IgD-negative memory B cell (primary cell): Measurements from ENCODE around the gene OR3A2. TPM values are rescaled to one million over a fixed set of nuclear protein-coding genes. Genes with fewer than 3 reads are reported as not detected.
"Not testable (repeated sequence)": the region's sequence is repeated elsewhere in the genome, so short reads cannot be mapped to it uniquely, and the experiment has no call there.

Source experiments
- H3K27ac Mint-ChIP-seq, 3 donors: one replicate each; pipeline ENCODE4 v1.8.0; 2020 to 2022; ENCODE audit warnings: mild to moderate bottlenecking in 3 of 3, mixed read lengths in 3 of 3, moderate library complexity in 1 of 3
- H3K27me3 Mint-ChIP-seq: one replicate; pipeline ENCODE4 v1.8.0; 2021; ENCODE audit warnings: mixed read lengths
- H3K36me3 Mint-ChIP-seq: one replicate; pipeline ENCODE4 v1.8.0; 2020; ENCODE audit warnings: mild to moderate bottlenecking, mixed read lengths
- H3K4me1 Mint-ChIP-seq, 3 donors: one replicate each; pipeline ENCODE4 v1.8.0; 2020 to 2022; ENCODE audit warnings: mixed read lengths in 3 of 3, mild to moderate bottlenecking in 1 of 3
- H3K4me3 Mint-ChIP-seq, 4 donors: one replicate each; pipeline ENCODE4 v1.8.0; 2020 to 2022; ENCODE audit warnings: mild to moderate bottlenecking in 4 of 4, mixed read lengths in 4 of 4, moderate library complexity in 3 of 4
- H3K9me3 Mint-ChIP-seq, 3 donors: one replicate each; pipeline ENCODE4 v1.8.0; 2020 to 2021; ENCODE audit warnings: mixed read lengths in 3 of 3, mild to moderate bottlenecking in 1 of 3
- polyA plus RNA-seq: library from polyadenylated mRNA; unstranded; fragments of 300-500 nt; fragmentation: Illumina TruSeq; gene quantifications from one replicate; pipeline ENCODE4 v1.2.3, GENCODE V29; 2021

Gene OR3A2
- polyA plus RNA-seq, 1 donor from 2014 or later: 1.7 TPM

DNA sequence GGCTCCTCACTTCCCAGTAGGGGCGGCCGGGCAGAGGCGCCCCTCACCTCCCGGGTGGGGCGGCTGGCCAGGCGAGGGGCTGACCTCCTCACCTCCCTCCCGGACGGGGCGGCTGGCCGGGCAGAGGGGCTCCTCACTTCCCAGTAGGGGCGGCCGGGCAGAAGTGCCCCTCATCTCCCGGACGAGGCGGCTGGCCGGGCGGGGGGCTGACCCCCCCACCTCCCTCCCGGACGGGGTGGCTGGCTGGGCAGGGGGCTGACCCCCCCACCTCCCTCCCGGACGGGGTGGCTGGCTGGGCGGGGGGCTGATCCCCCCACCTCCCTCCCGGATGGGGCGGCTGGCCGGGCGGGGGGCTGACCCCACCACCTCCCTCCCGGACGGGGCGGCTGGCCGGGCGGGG lies 14.9 kb downstream of the OR3A2 start:
- not testable (repeated sequence) for H3K4me1 Mint-ChIP-seq, H3K27me3 Mint-ChIP-seq, H3K36me3 Mint-ChIP-seq

DNA sequence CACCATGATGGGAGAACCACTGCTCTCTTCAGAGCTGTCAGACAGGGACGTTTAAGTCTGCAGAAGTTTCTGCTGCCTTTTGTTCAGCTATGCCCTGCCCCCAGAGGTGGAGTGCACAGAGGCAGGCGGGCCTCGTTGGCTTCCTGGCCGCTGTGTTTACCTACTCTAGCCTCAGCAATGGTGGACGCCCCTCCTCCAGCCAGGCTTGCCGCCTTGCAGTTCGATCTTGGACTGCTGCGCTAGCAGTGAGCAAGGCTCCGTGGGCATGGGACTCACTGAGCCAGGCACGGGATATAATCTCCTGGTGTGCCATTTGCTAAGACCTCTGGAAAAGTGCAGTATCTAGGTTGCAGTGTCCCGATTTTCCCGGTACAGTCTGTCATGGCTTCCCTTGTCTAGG lies 43.3 kb downstream of the OR3A2 start:
- not testable (repeated sequence) for H3K27ac Mint-ChIP-seq
- peaks cover 7 to 14% (median 8%) of the 10 kb centered on the region in 3 donors for H3K4me1 Mint-ChIP-seq

More for the DNA sequence above, 14.9 kb downstream of the OR3A2 start:
- H3K9me3 Mint-ChIP-seq: peaks cover 3 to 26% (median 19%) of the 10 kb centered on the region in 3 donors
- not testable (repeated sequence) for H3K27ac Mint-ChIP-seq, H3K4me3 Mint-ChIP-seq

GRCh38 chr17:3335876-3336275 lies 50.2 kb downstream of the OR3A2 start:
- H3K4me1 Mint-ChIP-seq: peaks cover 7 to 13% (median 8%) of the 10 kb centered on the region in 3 donors

More for the DNA sequence above, 43.3 kb downstream of the OR3A2 start:
- H3K27me3 Mint-ChIP-seq: peaks cover 18% of the 10 kb centered on the region
- H3K9me3 Mint-ChIP-seq: peaks cover 6 to 11% (median 11%) of the 10 kb centered on the region in 3 donors
- not testable (repeated sequence) for H3K4me3 Mint-ChIP-seq, H3K36me3 Mint-ChIP-seq

DNA sequence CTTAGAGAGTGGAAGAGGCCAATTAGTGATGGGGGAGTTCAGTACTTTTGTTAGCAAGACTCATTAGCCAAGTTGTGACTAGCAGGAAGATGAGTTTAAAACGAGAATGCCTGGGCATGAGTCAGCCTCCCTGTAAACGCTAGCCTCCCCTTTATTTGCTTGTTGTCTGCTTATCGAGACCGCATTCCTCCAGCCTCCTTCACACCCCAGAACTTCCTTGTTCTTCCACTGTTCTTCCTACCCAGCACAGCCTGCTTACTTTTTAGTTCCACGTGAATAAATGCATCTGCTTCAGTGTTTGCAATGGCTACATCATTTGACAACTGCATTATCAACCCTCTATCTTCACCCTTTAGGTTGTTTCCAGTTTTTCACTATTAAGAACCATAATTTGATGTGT lies 67.8 kb downstream of the OR3A2 start:
- Mint-ChIP-seq H3K36me3 (no peaks in the 10 kb centered on the region), H3K4me1 (peaks cover 0 to 4% (median 1%) of the 10 kb centered on the region in 3 donors), H3K9me3 (no peaks in the 10 kb centered on the region), H3K27me3 (peaks cover 3% of the 10 kb centered on the region), H3K4me3 (no peak overlapping the region), H3K27ac (no peak overlapping the region)

More at GRCh38 chr17:3335876-3336275, 50.2 kb downstream of the OR3A2 start:
- no peak overlapping the region for H3K27ac Mint-ChIP-seq
- H3K9me3 Mint-ChIP-seq: peaks cover 3 to 14% (median 14%) of the 10 kb centered on the region in 3 donors
- peaks cover 20% of the 10 kb centered on the region for H3K27me3 Mint-ChIP-seq
- H3K36me3 Mint-ChIP-seq: no peaks in the 10 kb centered on the region
- H3K4me3 Mint-ChIP-seq: no peak overlapping the region

- Mint-ChIP-seq H3K9me3 (no peaks in the 10 kb centered on the region), H3K4me1 (peaks cover 0 to 4% (median 1%) of the 10 kb centered on the region in 3 donors), H3K27ac (no peak overlapping the region), H3K36me3 (no peaks in the 10 kb centered on the region), H3K27me3 (peaks cover 3% of the 10 kb centered on the region), H3K4me3 (no peak overlapping the region)
Measured at GRCh38 chr17:3316836-3317235, 69.3 kb downstream of the OR3A2 start.

DNA sequence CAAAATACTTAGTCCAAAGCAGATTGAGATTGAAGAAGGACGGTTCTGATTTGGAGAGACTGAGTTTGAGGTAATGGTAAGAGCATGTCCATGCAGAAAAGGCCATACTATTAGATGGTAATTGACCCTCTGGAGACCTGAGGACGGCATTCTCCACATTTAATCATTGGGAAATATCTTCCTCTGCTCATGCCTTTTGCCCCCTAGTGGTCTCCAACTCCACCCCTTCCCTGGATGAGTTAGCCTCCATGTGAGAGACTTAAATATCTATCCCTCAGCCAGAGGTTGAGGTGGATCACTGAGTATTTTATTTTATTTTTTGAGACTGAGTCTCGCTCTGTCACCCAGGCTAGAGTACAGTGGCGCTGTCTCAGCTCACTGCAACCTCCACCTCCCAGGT lies 77.5 kb downstream of the OR3A2 start:
- Mint-ChIP-seq H3K36me3 (no peaks in the 10 kb centered on the region), H3K9me3 (peaks cover 0 to 1% (median 0%) of the 10 kb centered on the region in 3 donors), H3K4me3 (no peak overlapping the region), H3K27me3 (peaks cover 12% of the 10 kb centered on the region), H3K27ac (no peak overlapping the region), H3K4me1 (no peaks in the 10 kb centered on the region)

GRCh38 chr17:3298260-3298659 lies 87.8 kb downstream of the OR3A2 start, which contains the start of gene OR3A1:
Gene OR3A1, minus strand, starts transcription at chr17:3298360. Its CDS starts 5,778 bp downstream, at chr17:3292582.
- H3K36me3 Mint-ChIP-seq: no peaks in the 10 kb centered on the region

GRCh38 chr17:3295632-3296031 lies 90.5 kb downstream of the OR3A2 start:
- Mint-ChIP-seq H3K36me3 (no peaks in the 10 kb centered on the region), H3K9me3 (peaks cover 0 to 5% (median 2%) of the 10 kb centered on the region in 3 donors), H3K4me1 (no peaks in the 10 kb centered on the region), H3K27me3 (peaks cover 16% of the 10 kb centered on the region), H3K27ac (no peak overlapping the region), H3K4me3 (no peak overlapping the region)

More at GRCh38 chr17:3298260-3298659, 87.8 kb downstream of the OR3A2 start, which contains the start of gene OR3A1:
- Mint-ChIP-seq H3K27me3 (peaks cover 6% of the 10 kb centered on the region), H3K4me3 (no peak within 1 kb of the TSS), H3K9me3 (peaks cover 0 to 4% (median 2%) of the 10 kb centered on the region in 3 donors), H3K27ac (no peak within 1 kb of the TSS), H3K4me1 (peaks cover 0 to 4% (median 0%) of the 10 kb centered on the region in 3 donors)

- H3K27me3 Mint-ChIP-seq: peaks cover 19% of the 10 kb centered on the region
- not testable (repeated sequence) for H3K27ac Mint-ChIP-seq
Measured at GRCh38 chr17:3293548-3293947, 92.6 kb downstream of the OR3A2 start.

GRCh38 chr17:3282901-3283300 lies 103.2 kb downstream of the OR3A2 start:
- peaks cover 0 to 3% (median 0%) of the 10 kb centered on the region in 3 donors for H3K9me3 Mint-ChIP-seq
- peak overlapping the region in 1 of 3 donors; percentile 4 for H3K27ac Mint-ChIP-seq
- H3K4me3 Mint-ChIP-seq: no peak overlapping the region
- peaks cover 0 to 6% (median 0%) of the 10 kb centered on the region in 3 donors for H3K4me1 Mint-ChIP-seq
- H3K27me3 Mint-ChIP-seq: peaks cover 3% of the 10 kb centered on the region
- no peaks in the 10 kb centered on the region for H3K36me3 Mint-ChIP-seq

More at GRCh38 chr17:3293548-3293947, 92.6 kb downstream of the OR3A2 start:
- not testable (repeated sequence) for H3K4me3 Mint-ChIP-seq, H3K4me1 Mint-ChIP-seq, H3K9me3 Mint-ChIP-seq, H3K36me3 Mint-ChIP-seq

DNA sequence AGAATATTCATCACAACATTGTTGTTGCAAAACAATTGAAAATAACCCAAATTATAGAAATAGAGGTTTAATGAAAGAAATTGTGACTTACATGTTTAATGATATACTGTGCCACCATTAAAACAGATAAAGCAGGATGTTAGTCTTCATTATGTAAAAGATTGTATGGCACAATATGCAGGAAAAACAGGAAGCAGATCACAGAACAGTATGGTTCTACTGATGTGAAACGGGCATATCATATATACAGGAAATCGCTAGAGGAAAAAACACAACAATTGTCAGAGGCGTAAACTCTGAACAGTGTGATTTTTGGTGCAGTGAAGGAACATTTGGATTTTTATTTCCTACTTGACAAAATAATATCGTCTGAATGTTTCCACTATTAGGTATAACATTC lies 110.0 kb downstream of the OR3A2 start:
- H3K27ac Mint-ChIP-seq: no peak overlapping the region
- H3K36me3 Mint-ChIP-seq: peaks cover 3% of the 10 kb centered on the region
- H3K27me3 Mint-ChIP-seq: peaks cover 2% of the 10 kb centered on the region
- peaks cover 4 to 15% (median 12%) of the 10 kb centered on the region in 3 donors for H3K9me3 Mint-ChIP-seq
- peaks cover 0 to 6% (median 0%) of the 10 kb centered on the region in 3 donors for H3K4me1 Mint-ChIP-seq
- no peak overlapping the region for H3K4me3 Mint-ChIP-seq

DNA sequence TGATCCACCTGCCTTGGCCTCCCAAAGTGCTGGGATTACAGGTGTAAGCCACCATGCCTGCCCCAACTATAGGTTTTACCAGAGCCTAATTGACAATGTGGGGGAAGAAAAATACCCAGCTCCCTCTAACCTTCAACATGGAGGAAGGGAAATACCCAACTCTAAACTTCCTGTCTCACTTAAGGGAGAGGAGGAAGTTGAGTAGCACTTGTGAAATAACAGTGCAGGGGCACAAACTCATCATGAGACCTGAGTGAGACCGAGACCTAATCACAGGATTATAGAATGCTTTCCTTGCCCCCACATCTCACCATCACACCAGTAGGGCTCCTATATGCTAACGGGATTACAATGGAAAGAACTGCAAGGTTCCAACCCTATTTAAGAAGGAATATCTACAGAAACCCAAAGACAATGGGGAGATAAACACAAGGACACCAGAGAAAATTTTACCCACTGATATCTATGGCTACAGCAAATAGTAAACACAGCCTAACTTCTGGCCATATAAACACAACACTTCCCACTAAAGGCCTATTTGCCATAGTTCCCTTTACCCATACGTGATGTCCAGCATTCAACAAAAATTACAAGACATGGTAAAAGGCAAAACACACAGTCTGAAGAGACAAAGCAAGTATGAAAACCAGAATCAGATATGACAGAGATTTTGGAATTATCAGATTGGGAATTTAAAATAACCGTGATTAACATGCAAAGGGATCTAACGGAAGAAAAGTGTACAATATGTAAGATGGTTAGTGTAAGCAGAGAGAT lies 114.8 kb downstream of the OR3A2 start:
- no peak overlapping the region for H3K27ac Mint-ChIP-seq
- H3K27me3 Mint-ChIP-seq: peaks cover 1% of the 10 kb centered on the region
- no peak overlapping the region for H3K4me3 Mint-ChIP-seq
- peaks cover 0 to 5% (median 0%) of the 10 kb centered on the region in 3 donors for H3K4me1 Mint-ChIP-seq
- peaks cover 5 to 29% (median 15%) of the 10 kb centered on the region in 3 donors for H3K9me3 Mint-ChIP-seq
- H3K36me3 Mint-ChIP-seq: no peaks in the 10 kb centered on the region

- H3K4me3 Mint-ChIP-seq: no peak overlapping the region
- H3K9me3 Mint-ChIP-seq: peaks cover 0 to 6% (median 2%) of the 10 kb centered on the region in 3 donors
- peaks cover 1% of the 10 kb centered on the region for H3K27me3 Mint-ChIP-seq
- peaks cover 0 to 1% (median 0%) of the 10 kb centered on the region in 3 donors for H3K4me1 Mint-ChIP-seq
- H3K27ac Mint-ChIP-seq: no peak overlapping the region
- H3K36me3 Mint-ChIP-seq: peaks cover 2% of the 10 kb centered on the region
Measured at GRCh38 chr17:3260600-3260999, 125.5 kb downstream of the OR3A2 start.

GRCh38 chr17:3260163-3260562 lies 125.9 kb downstream of the OR3A2 start:
- Mint-ChIP-seq H3K27ac (no peak overlapping the region), H3K4me3 (no peak overlapping the region), H3K36me3 (peaks cover 2% of the 10 kb centered on the region)

GRCh38 chr17:3256575-3256974 lies 129.5 kb downstream of the OR3A2 start:
- H3K36me3 Mint-ChIP-seq: peaks cover 1% of the 10 kb centered on the region
- H3K4me1 Mint-ChIP-seq: peaks cover 0 to 1% (median 0%) of the 10 kb centered on the region in 3 donors
- H3K27me3 Mint-ChIP-seq: peaks cover 5% of the 10 kb centered on the region
- no peak overlapping the region for H3K4me3 Mint-ChIP-seq
- H3K9me3 Mint-ChIP-seq: peaks cover 3 to 7% (median 6%) of the 10 kb centered on the region in 3 donors
- H3K27ac Mint-ChIP-seq: no peak overlapping the region

More at GRCh38 chr17:3260163-3260562, 125.9 kb downstream of the OR3A2 start:
- peaks cover 1% of the 10 kb centered on the region for H3K27me3 Mint-ChIP-seq
- H3K9me3 Mint-ChIP-seq: peaks cover 0 to 6% (median 2%) of the 10 kb centered on the region in 3 donors
- H3K4me1 Mint-ChIP-seq: peaks cover 0 to 1% (median 0%) of the 10 kb centered on the region in 3 donors
